Nephron progenitor cell (in vitro differentiated cells): ENCODE data around the gene IRAK2.
"Not testable (repeated sequence)": the region's sequence is repeated elsewhere in the genome, so short reads cannot be mapped to it uniquely, and the experiment has no call there.

Source experiments
- DNase-seq: peaks from one replicate; pipeline ENCODE4 v3.0.0; 2021
- H3K27ac Mint-ChIP-seq: 2 replicates; pipeline ENCODE4 v1.8.0; 2021; ENCODE audit warnings: mild to moderate bottlenecking, moderate library complexity, mixed read lengths
- H3K27me3 Mint-ChIP-seq: 2 replicates; pipeline ENCODE4 v1.8.0; 2021; ENCODE audit warnings: mild to moderate bottlenecking, low read depth, mixed read lengths; ENCODE audit not compliant: poor library complexity
- H3K36me3 Mint-ChIP-seq: 2 replicates; pipeline ENCODE4 v1.8.0; 2021; ENCODE audit warnings: low read depth, mixed read lengths
- H3K4me1 Mint-ChIP-seq: 2 replicates; pipeline ENCODE4 v1.8.0; 2021; ENCODE audit warnings: mixed read lengths
- H3K4me3 Mint-ChIP-seq: 2 replicates; pipeline ENCODE4 v1.8.0; 2021; ENCODE audit warnings: mild to moderate bottlenecking, moderate library complexity, mixed read lengths
- H3K9me3 Mint-ChIP-seq: 2 replicates; pipeline ENCODE4 v1.8.0; 2021; ENCODE audit warnings: mild to moderate bottlenecking, moderate library complexity, mixed read lengths
- CTCF ChIP-seq: fragments of 200-600 bp; sonication (generic); IDR thresholded peaks from 2 replicates; pipeline ENCODE4 v1.5.0; 2021; ENCODE audit warnings: antibody characterized with exemption

Gene IRAK2

GRCh38 chr3:10155123-10155472 is 9.6 kb upstream of the IRAK2 start:
- H3K9me3 Mint-ChIP-seq: no peaks in the 10 kb centered on the region
- DNase-seq: no peak
- no peak overlapping the region for H3K4me3 Mint-ChIP-seq
- no peak for TF ChIP-seq CTCF
- H3K27me3 Mint-ChIP-seq: no peaks in the 10 kb centered on the region
- no peaks in the 10 kb centered on the region for H3K4me1 Mint-ChIP-seq
- peaks cover 31% of the 10 kb centered on the region for H3K36me3 Mint-ChIP-seq
- H3K27ac Mint-ChIP-seq: peak overlapping the region; percentile 71

- no peak for DNase-seq
- Mint-ChIP-seq H3K27ac (peak overlapping the region; percentile 39), H3K4me1 (no peaks in the 10 kb centered on the region), H3K27me3 (no peaks in the 10 kb centered on the region), H3K36me3 (peaks cover 25% of the 10 kb centered on the region), H3K9me3 (no peaks in the 10 kb centered on the region), H3K4me3 (no peak overlapping the region)
- no peak for TF ChIP-seq CTCF
These were observed 9.1 kb upstream of the IRAK2 start for GRCh38 chr3:10155658-10156057.

GRCh38 chr3:10157031-10157430 is 7.7 kb upstream of the IRAK2 start:
- Mint-ChIP-seq H3K36me3 (peaks cover 12% of the 10 kb centered on the region), H3K27me3 (no peaks in the 10 kb centered on the region), H3K4me3 (no peak overlapping the region), H3K4me1 (no peaks in the 10 kb centered on the region), H3K9me3 (no peaks in the 10 kb centered on the region), H3K27ac (no peak overlapping the region)
- DNase-seq: no peak
- no peak for TF ChIP-seq CTCF

GRCh38 chr3:10158555-10158954 is 6.2 kb upstream of the IRAK2 start:
- not testable (repeated sequence) for H3K27me3 Mint-ChIP-seq, DNase-seq, H3K36me3 Mint-ChIP-seq, H3K4me1 Mint-ChIP-seq, H3K9me3 Mint-ChIP-seq, H3K27ac Mint-ChIP-seq, H3K4me3 Mint-ChIP-seq

- no peak overlapping the region for H3K27ac Mint-ChIP-seq
- H3K27me3 Mint-ChIP-seq: peaks cover 8% of the 10 kb centered on the region
- TF ChIP-seq CTCF: no peak
- no peak for DNase-seq
- no peaks in the 10 kb centered on the region for H3K36me3 Mint-ChIP-seq
- H3K4me1 Mint-ChIP-seq: no peaks in the 10 kb centered on the region
- no peak overlapping the region for H3K4me3 Mint-ChIP-seq
- H3K9me3 Mint-ChIP-seq: no peaks in the 10 kb centered on the region
These were observed 4.4 kb upstream of the IRAK2 start for GRCh38 chr3:10160346-10160745.

- H3K27me3 Mint-ChIP-seq: peaks cover 12% of the 10 kb centered on the region
- DNase-seq: no peak
- no peaks in the 10 kb centered on the region for H3K9me3 Mint-ChIP-seq
- H3K27ac Mint-ChIP-seq: no peak overlapping the region
- no peaks in the 10 kb centered on the region for H3K4me1 Mint-ChIP-seq
- H3K36me3 Mint-ChIP-seq: no peaks in the 10 kb centered on the region
- no peak for TF ChIP-seq CTCF
- H3K4me3 Mint-ChIP-seq: no peak overlapping the region
These were observed 3.8 kb upstream of the IRAK2 start for GRCh38 chr3:10160925-10161324.

- Mint-ChIP-seq H3K9me3 (no peaks in the 10 kb centered on the region), H3K4me3 (no peak overlapping the region)
- TF ChIP-seq CTCF: no peak
These were observed 2.5 kb upstream of the IRAK2 start for GRCh38 chr3:10162185-10162584.

GRCh38 chr3:10164201-10164545 is 546 bp upstream of the IRAK2 start:
- H3K36me3 Mint-ChIP-seq, DNase-seq, H3K4me1 Mint-ChIP-seq, H3K27ac Mint-ChIP-seq, H3K9me3 Mint-ChIP-seq: not testable (repeated sequence)
- peak overlapping the region; percentile 68 for H3K4me3 Mint-ChIP-seq
- peaks cover 29% of the 10 kb centered on the region for H3K27me3 Mint-ChIP-seq

More at GRCh38 chr3:10162185-10162584, 2.5 kb upstream of the IRAK2 start:
- H3K36me3 Mint-ChIP-seq: no peaks in the 10 kb centered on the region
- no peak for DNase-seq
- no peak overlapping the region for H3K27ac Mint-ChIP-seq
- no peaks in the 10 kb centered on the region for H3K4me1 Mint-ChIP-seq
- H3K27me3 Mint-ChIP-seq: peaks cover 23% of the 10 kb centered on the region
